ENCODE data around the gene SPOCK1.

The SPOCK1 gene

DNA sequence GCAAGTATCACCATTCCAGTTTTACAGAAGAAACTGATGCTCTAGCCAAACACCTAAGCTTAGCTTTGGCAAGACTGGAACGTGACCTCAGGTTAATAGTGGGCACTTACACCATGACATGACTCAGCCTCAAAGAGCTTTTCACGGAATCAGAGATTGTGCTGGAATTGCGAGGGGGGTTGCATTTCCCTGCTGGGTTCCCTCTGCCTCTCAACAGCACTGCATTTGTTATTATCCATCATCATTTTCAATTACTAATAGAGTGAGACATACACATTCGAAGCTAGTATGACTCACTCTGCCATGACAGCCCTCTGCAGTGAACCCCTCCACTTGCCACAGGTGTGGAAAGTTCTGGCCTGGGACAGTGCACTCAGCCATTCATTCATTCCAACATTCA, 8.0 kb downstream of the SPOCK1 start:
- Histone ChIP-seq H3K4me1 (ENCODE audit: low read depth, poor library complexity, severe bottlenecking) (no peaks in the 10 kb centered on the region), H3K4me2 (no peak overlapping the region), H2AFZ (ENCODE audit: low read depth) (no peak overlapping the region), H3K36me3 (ENCODE audit: insufficient read depth) (no peaks in the 10 kb centered on the region), H3K27me3 (ENCODE audit: insufficient read depth, low read depth) (no peaks in the 10 kb centered on the region), H3K9ac (no peak overlapping the region), H4K20me1 (ENCODE audit: insufficient read depth) (no peaks in the 10 kb centered on the region), H3K4me3 (IDR thresholded peaks at IDR 0.05; ENCODE audit: insufficient read depth, low read depth, low read length) (no peak overlapping the region), H3K79me2 (ENCODE audit: insufficient read depth, low read depth) (no peaks in the 10 kb centered on the region), H3K27ac (no peak overlapping the region)
- TF ChIP-seq, protein P1, sequence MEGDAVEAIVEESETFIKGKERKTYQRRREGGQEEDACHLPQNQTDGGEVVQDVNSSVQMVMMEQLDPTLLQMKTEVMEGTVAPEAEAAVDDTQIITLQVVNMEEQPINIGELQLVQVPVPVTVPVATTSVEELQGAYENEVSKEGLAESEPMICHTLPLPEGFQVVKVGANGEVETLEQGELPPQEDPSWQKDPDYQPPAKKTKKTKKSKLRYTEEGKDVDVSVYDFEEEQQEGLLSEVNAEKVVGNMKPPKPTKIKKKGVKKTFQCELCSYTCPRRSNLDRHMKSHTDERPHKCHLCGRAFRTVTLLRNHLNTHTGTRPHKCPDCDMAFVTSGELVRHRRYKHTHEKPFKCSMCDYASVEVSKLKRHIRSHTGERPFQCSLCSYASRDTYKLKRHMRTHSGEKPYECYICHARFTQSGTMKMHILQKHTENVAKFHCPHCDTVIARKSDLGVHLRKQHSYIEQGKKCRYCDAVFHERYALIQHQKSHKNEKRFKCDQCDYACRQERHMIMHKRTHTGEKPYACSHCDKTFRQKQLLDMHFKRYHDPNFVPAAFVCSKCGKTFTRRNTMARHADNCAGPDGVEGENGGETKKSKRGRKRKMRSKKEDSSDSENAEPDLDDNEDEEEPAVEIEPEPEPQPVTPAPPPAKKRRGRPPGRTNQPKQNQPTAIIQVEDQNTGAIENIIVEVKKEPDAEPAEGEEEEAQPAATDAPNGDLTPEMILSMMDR (conservative IDR thresholded peaks at IDR 0.05; ENCODE audit: low read depth, low read length), result no peak

DNA sequence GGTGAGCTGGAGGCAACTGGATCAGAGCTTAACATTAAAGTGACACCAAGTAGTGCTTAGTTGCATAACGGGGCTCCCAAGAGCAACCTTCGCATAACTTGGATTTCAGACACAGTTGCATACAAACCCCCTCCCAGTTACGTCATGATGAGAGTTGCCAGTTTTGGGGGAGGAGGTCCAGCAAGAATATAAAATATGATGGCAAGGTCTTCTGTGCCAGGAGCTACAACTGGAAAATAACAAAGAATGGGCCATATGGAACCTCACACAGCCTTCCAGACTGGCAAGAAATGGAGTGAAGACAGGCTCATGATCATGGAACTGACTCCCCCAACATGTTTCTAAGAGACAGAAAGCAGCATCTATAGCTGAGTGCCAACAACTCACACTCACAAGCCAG, 8.5 kb downstream of the SPOCK1 start:
- H3K27me3 ChIP-seq (ENCODE audit: insufficient read depth, low read depth), result no peaks in the 10 kb centered on the region
- no peak overlapping the region for H2AFZ ChIP-seq (ENCODE audit: low read depth)
- no peak overlapping the region for H3K9ac ChIP-seq
- H4K20me1 ChIP-seq (ENCODE audit: insufficient read depth), result no peaks in the 10 kb centered on the region
- H3K4me1 ChIP-seq (ENCODE audit: low read depth, poor library complexity, severe bottlenecking), result no peaks in the 10 kb centered on the region
- TF ChIP-seq, protein P1 (conservative IDR thresholded peaks at IDR 0.05; ENCODE audit: low read depth, low read length), result no peak
- H3K79me2 ChIP-seq (ENCODE audit: insufficient read depth, low read depth), result no peaks in the 10 kb centered on the region
- H3K4me2 ChIP-seq, result no peak overlapping the region
- no peak overlapping the region for H3K27ac ChIP-seq
- no peak overlapping the region for H3K4me3 ChIP-seq (IDR thresholded peaks at IDR 0.05; ENCODE audit: insufficient read depth, low read depth, low read length)
- no peaks in the 10 kb centered on the region for H3K36me3 ChIP-seq (ENCODE audit: insufficient read depth)

DNA sequence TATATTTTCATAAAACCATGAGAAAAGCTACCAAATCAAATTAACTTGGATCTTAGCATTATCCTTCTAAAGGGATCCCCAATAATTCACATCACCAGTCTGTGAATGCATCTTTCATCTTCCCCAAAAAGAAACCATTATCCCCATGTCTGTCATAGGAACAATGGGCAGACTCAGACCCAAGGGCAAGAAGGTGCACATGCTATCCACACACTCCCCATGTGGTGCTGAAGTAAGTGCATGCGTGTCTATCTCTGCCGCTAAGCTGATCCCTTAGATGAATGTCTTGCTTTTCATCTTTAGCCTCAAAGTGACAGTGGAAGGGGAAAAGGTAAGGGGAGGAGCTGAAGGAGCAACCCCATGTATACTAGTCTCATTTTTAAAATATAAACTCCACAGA, 10.2 kb downstream of the SPOCK1 start:
- Histone ChIP-seq H2AFZ (ENCODE audit: low read depth) (no peak overlapping the region), H3K4me1 (ENCODE audit: low read depth, poor library complexity, severe bottlenecking) (no peaks in the 10 kb centered on the region), H3K36me3 (ENCODE audit: insufficient read depth) (no peaks in the 10 kb centered on the region), H3K4me2 (no peak overlapping the region), H4K20me1 (ENCODE audit: insufficient read depth) (no peaks in the 10 kb centered on the region), H3K4me3 (IDR thresholded peaks at IDR 0.05; ENCODE audit: insufficient read depth, low read depth, low read length) (no peak overlapping the region), H3K27me3 (ENCODE audit: insufficient read depth, low read depth) (no peaks in the 10 kb centered on the region), H3K9ac (no peak overlapping the region), H3K27ac (no peak overlapping the region), H3K79me2 (ENCODE audit: insufficient read depth, low read depth) (no peaks in the 10 kb centered on the region)
- TF ChIP-seq, protein P1 (conservative IDR thresholded peaks at IDR 0.05; ENCODE audit: low read depth, low read length), result no peak

GRCh38 chr5:137488516-137488915, 10.6 kb downstream of the SPOCK1 start:
- H3K27ac ChIP-seq, result no peak overlapping the region
- no peaks in the 10 kb centered on the region for H3K36me3 ChIP-seq (ENCODE audit: insufficient read depth)
- no peaks in the 10 kb centered on the region for H3K79me2 ChIP-seq (ENCODE audit: insufficient read depth, low read depth)
- H3K4me2 ChIP-seq, result no peak overlapping the region
- H3K27me3 ChIP-seq (ENCODE audit: insufficient read depth, low read depth), result no peaks in the 10 kb centered on the region
- H3K4me3 ChIP-seq (IDR thresholded peaks at IDR 0.05; ENCODE audit: insufficient read depth, low read depth, low read length), result no peak overlapping the region
- H3K9ac ChIP-seq, result no peak overlapping the region
- no peaks in the 10 kb centered on the region for H3K4me1 ChIP-seq (ENCODE audit: low read depth, poor library complexity, severe bottlenecking)
- TF ChIP-seq, protein P1 (conservative IDR thresholded peaks at IDR 0.05; ENCODE audit: low read depth, low read length), result no peak
- H2AFZ ChIP-seq (ENCODE audit: low read depth), result no peak overlapping the region
- no peaks in the 10 kb centered on the region for H4K20me1 ChIP-seq (ENCODE audit: insufficient read depth)
